GM21576 (cell line): ENCODE data around the gene CLHC1.
"Not testable (repeated sequence)": the region's sequence is repeated elsewhere in the genome, so short reads cannot be mapped to it uniquely, and the experiment has no call there.

ENCODE experiments used
- ATAC-seq: cut with Tn5 transposase; IDR thresholded peaks from one replicate; pipeline ENCODE4 v1.9.1; 2021; ENCODE audit warnings: mild to moderate bottlenecking, moderate library complexity; ENCODE audit not compliant: unreplicated experiment

CLHC1 gene

GRCh38 chr2:55154525-55155030 lies 77.5 kb downstream of the CLHC1 start:
- ATAC-seq, result no peak

- ATAC-seq, result no peak
These were observed 78.4 kb downstream of the CLHC1 start for GRCh38 chr2:55153584-55154299.

GRCh38 chr2:55152475-55153412 lies 79.3 kb downstream of the CLHC1 start:
- ATAC-seq, result no peak

- no peak for ATAC-seq
These were observed 80.2 kb downstream of the CLHC1 start for GRCh38 chr2:55151733-55152433.

- peak; percentile 87 for ATAC-seq
These were observed 81.3 kb downstream of the CLHC1 start for GRCh38 chr2:55150834-55151233.

GRCh38 chr2:55148269-55148668 lies 83.8 kb downstream of the CLHC1 start:
- no peak for ATAC-seq

- no peak for ATAC-seq
These were observed 84.6 kb downstream of the CLHC1 start for GRCh38 chr2:55147531-55147930.

- no peak for ATAC-seq
These were observed 85.1 kb downstream of the CLHC1 start for GRCh38 chr2:55147041-55147440.

GRCh38 chr2:55146263-55146662 lies 85.8 kb downstream of the CLHC1 start:
- no peak for ATAC-seq

GRCh38 chr2:55144922-55145820 lies 86.9 kb downstream of the CLHC1 start:
- no peak for ATAC-seq

- ATAC-seq, result not testable (repeated sequence)
These were observed 88.4 kb downstream of the CLHC1 start for GRCh38 chr2:55143706-55144105.

GRCh38 chr2:55142518-55142917 lies 89.6 kb downstream of the CLHC1 start:
- no peak for ATAC-seq

GRCh38 chr2:55141572-55142413 lies 90.3 kb downstream of the CLHC1 start:
- no peak for ATAC-seq

- ATAC-seq, result no peak
These were observed 91.5 kb downstream of the CLHC1 start for GRCh38 chr2:55140316-55141219.

- no peak for ATAC-seq
These were observed 92.8 kb downstream of the CLHC1 start for GRCh38 chr2:55139305-55139704.

GRCh38 chr2:55138882-55139229 lies 93.2 kb downstream of the CLHC1 start:
- ATAC-seq, result no peak

- no peak for ATAC-seq
These were observed 93.8 kb downstream of the CLHC1 start for GRCh38 chr2:55138014-55138881.
